ENCODE results near the gene SOD2.
"Not testable (repeated sequence)": the region's sequence is repeated elsewhere in the genome, so short reads cannot be mapped to it uniquely, and the experiment has no call there.

SOD2 gene

DNA sequence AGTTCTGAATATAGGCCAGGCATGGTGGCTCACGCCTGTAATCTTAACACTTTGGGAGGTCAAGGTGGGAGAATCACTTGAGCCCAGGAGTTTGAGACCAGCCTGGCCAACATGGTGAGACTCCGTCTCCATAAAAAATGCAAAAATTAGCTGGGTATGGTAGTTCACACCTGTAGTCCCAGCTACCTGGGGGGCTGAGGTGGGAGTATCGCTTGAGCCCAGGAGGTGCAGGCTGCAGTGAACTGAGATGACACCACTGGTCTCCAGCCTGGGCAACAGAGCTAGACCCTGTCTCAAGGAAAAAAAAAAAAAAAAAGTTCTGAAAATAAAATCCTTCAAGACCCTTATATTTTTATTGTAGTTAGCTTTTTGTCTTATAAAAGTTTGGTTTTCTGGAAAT, 22.6 kb upstream of the SOD2 start:
- FAIRE-seq: no peak

DNA sequence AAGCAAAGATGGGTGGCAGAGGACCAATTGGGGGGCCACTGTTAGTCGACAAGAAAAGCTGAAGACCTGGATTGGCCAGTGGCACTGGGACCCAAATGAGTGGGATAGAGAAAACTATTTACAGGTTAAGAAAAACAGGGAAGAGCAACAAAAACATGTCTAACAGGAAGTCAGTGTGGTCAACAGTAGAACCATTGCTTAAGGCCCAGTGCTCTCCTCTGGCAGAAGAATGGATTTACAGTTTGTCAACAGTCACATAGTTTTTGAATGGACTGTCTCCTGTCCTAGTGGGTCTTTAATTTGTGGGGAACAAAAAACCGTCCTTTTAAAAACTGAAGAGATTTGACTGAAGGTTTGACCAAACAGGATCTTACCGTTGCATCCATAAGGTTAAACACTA, 22.1 kb upstream of the SOD2 start:
- no peak for FAIRE-seq

DNA sequence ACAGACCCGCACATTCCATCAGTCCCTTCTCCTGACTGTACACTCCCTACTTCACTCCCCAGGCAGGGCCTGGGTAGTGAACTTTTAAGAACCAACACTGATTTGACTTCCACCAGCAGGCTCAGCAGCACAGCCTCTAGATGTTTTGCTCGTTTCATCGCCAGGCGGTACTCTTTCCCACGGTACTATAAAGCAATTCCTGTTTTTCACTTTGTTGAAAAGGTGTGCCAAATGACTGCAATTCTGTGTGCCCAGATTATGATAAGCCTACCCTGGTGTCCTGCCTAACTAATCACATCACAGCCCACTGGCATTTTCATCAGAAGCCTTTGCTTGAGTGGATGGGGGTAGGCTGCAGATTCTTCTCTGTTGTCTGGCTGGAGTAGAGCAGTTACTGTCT, 21.4 kb upstream of the SOD2 start:
- FAIRE-seq: no peak

DNA sequence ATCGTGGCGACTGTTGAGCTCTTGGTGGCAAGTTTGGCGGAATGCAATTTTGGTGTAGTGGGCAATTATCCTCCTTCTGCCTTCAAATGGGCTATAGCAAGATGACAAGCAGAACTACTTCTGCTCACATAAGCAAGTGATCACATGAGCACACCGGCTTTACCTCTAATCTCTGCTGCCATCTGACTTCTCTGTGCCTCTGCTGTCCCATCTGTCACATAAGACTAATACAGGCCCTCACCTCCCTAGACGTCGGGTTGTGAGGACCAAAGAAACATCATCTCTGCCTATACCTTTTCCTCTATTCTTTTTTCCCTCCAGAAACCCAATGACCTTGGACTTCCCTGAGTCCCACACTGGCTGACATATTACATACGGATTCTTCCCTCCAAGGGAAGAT, 20.9 kb upstream of the SOD2 start:
- FAIRE-seq: no peak

DNA sequence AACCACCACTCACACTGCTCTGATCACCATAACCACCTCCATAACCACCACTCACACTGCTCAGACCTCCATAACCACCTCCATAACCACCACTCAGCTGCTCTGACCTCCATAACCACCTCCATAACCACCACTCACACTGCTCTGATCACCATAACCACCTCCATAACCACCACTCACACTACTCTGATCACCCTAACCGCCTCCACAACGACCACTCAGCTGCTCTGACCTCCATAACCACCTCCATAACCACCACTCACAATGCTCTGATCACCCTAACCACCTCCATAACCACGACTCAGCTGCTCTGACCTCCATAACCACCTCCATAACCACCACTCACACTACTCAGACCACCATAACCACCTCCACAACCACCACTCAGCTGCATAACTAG, 19.3 kb upstream of the SOD2 start:
- not testable (repeated sequence) for FAIRE-seq

DNA sequence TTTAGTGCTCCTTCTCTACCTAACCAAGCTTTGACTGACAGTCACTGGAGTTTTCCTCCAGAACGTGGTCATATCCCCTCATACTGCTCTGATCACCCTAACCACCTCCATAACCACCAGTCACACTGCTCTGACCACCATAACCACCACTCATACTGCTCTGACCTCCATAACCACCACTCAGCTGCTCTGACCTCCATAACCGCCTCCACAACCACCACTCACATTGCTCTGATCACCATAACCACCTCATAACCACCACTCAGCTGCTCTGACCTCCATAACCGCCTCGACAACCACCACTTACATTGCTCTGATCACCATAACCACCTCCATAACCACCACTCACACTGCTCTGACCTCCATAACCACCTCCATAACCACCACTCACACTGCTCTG, 17.6 kb upstream of the SOD2 start:
- FAIRE-seq: not testable (repeated sequence)

DNA sequence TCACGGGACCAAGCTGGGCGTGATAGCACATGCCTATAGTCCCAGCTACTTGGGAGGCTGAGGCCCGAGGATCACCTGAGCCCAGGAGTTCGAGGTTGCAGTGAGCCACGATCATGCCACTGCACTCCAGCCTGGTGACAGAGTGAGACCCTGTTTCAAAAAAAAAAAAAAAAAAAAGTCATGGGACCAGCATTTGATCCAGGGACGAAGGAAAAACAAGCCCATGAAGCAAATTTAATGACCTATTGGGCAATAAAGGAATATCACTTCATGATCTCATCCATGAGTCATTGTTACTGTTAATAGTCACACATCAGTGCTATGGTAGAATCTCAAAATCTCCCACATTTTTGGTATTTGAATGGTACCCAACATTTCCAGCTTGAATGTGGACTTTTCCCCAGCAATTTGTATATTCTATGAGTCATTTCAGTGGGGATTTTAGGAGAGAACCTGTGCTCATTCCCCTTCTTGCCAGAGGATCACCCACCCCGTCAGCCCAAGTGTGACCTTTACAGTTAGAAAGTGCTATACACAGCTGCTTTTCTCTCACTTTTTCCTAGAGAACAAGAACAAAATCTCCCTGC, 8.5 kb upstream of the SOD2 start:
- FAIRE-seq: no peak

DNA sequence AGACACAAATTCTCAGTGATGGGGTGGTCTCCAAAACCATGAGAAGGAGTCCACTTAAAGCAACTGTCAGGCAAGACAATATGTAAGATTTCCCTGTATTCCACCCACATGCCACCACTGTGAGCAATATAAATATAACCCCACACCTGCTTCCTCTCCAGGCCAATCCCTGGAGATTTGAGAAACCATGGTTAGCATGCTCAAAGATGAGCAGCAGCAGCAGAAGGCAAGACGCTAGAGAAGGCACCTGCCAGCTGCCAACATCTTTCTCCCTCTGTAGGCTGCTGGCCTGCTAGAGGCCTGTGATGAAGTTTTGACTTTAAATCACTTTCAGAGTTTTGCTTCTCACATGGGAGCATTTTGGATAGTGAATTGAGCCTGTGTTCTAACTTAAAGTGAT, 7.9 kb upstream of the SOD2 start:
- no peak for FAIRE-seq

DNA sequence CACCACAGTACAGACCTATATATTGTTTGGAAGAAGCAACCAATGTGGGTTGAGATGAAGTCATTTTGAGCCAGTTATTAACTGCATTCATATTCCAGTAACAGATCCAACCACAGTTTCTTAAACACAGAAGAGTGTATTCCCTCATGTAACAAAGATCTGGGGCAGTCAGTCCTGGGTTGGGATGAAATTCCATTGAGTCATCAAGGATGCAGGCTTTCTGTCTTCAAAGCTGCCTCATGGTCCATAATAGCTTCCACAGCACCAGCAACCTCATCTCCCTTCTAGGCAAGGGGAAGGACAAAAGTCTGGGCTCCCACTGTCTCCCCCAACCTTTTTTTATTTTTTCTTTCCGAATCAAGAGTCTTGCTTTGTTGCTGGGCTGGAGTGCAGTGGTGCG, 2.9 kb upstream of the SOD2 start:
- no peak for FAIRE-seq

DNA sequence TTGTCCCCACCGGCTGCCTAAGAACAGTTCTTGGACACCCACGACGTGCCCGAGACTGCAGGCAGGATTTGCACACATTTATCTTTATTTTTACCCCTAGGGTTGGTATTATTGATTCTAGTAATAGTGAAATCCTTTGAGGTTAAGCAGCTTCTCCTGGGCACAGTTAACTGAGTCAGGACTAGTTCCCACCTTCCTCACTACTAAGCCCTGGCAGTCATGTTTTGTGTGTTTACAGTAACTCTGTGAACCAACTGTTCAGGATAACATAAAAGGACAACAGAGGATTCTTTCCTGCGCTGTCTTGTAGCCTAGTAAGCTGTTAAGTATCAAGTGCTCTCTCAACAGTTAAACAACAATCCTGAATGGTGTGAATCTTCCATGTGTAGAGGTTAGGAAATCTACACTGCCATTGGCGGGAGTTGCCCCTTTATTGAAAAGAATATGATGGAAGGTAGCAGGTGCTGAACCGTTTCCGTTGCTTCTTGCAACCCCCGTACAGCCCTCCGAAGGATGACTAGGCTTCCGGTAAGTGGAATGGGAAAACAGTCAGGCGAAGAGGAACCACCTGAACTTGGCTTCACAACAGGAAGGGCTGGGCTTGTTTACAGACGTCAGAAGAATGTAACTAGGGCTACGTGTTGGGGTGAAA, 979 bp upstream of the SOD2 start:
- FAIRE-seq: no peak

DNA sequence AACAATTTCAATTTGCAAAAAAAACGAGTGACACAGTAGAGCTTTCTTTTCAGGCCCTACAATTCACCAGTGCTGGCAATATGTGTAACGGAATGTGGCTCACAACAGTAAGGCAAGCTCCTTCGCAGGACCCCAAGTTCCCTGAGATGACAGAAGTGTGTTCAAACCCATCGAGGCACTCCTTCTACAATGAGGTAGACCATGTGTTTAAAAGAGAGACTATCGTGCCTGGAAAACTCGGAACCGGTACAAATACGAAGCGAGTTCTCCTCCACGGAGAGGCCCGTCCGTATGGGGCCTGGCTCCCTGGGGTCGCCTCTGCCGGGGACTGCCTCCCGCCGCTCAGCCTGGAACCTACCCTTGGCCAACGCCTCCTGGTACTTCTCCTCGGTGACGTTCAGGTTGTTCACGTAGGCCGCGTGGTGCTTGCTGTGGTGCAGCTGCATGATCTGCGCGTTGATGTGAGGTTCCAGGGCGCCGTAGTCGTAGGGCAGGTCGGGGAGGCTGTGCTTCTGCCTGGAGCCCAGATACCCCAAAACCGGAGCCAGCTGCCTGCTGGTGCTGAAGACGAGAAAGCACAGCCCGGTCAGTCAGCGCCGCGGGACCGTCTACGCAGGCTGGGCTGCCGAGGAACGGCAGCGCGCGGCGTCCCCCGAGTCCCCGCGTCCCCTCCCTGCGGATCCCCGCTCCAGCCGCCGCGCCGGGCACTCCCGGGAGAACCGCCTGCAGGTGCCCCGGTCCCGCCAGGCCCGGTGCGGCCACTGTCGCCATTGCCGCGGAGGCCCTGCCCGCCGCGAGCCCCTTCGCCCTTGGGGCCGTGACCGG, 526 bp downstream of the SOD2 start:
- no peak for FAIRE-seq

DNA sequence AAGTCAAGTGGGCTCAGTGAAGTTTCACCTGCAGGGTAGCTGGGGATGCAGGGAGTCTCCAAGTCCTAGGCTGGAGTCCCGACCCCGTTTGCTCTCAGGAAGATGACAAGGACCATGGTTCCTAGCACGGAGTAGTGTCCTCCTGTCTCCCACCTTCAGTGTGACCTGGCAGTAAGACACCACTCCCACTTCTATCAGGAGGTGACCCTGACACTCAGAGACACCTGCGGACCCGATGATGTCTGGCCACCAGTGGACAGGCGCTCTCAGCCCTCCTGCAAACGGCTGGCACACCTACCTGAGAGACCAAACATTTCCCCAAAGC, 1.1 kb downstream of the SOD2 start:
- FAIRE-seq: no peak

DNA sequence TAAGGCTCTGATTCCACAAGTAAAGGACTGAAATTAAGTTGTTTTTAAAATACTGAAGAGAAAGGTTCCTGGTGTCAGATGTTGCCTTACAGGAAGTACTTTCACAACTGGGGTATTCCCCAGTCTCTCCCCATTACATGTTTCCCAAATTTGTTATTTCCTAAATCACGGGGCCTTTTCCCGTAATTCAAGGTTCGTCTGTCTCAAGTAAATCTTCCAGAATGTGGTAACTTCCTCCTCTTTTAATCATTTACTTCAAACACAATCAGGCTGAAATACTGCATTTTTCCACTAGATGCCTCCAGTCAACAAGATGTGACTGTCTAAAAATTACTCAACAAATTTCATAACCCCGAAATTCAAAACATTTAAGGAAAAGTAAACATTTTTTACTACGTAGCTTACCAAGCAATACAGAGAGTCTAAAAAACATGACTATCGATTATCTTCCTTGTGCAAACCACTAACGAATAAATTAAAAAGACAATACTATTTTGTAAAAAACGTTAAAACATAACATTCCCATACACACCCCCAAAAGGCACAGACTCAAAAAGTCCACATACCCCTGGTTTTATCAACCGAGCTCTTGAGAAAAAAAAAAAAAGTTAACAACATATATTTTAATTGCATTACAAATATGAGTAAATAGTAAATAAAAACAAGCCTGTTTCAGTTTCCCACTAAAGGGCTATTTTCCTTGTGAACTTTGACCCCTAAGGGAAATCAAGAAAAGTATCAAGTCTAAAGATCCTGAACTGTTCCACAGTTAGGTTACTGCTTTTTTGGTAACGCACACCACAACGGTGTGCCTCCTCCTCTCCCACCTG, 1.7 kb downstream of the SOD2 start:
- peak; percentile 81 for FAIRE-seq

DNA sequence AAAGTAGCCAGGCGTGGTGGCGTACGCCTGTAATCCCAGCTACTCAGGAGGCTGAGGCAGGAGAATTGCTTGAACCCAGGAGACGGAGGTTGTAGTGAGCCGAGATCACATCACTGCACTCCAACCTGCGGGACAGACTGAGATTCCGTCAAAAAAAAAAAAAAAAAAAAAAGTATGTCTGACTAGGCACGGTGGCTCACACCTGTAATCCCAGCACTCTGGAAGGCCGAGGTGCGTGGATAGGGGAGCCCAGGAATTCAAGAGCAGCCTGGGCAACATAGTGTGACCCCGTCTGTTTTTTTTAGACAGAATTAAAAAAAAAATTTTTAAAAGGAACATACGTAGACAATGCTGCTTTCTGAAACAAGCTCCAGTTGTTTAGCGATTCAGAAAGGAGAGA, 2.9 kb downstream of the SOD2 start:
- FAIRE-seq: not testable (repeated sequence)

DNA sequence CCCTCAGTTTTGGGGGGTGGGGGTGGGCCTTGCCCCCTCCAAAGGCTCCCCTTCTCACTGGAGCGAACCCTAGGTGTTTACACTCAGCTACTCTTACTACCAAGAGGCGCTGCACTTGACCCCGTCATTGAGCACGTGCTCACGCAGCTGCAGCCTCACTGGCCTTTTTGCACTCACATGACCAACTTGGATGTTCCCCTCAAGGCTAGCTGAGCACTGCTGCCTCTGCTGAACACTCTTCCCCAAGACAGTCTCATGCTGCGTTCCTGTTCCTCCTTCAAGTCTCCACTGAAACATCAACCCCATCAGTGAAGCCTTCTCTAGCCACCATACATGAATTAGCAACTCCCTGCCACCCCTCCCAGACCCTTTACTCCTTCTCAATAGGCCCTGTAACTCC, 4.0 kb downstream of the SOD2 start:
- FAIRE-seq: no peak

DNA sequence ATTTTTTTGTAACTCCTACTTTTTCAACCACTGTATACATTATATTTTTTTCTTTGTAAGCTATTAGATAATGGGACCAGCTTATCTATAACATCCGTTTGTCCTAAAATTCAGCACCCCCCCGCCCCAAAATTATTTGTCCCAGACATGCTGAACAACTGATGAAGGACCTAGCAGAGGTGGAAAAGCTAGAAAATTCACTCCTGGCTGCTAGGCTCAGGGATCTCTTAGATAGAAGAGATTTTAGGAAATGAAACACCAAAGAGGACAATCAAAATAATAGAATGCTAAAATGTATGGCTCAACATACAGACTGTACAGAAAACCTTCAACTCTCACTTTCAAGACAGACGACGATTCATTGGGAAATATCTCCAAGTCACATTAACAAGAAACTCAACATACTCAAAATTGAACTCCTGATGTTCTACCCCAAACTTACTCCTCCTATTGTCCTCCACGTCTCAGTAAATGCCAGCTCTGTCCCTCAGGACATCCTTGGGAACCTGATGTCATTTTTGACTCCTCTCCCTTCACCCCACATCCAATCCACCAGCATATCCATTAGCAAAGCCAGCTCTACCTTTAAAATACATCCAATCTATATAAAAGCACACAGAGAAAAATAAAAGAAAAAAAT, 4.7 kb downstream of the SOD2 start:
- no peak for FAIRE-seq

DNA sequence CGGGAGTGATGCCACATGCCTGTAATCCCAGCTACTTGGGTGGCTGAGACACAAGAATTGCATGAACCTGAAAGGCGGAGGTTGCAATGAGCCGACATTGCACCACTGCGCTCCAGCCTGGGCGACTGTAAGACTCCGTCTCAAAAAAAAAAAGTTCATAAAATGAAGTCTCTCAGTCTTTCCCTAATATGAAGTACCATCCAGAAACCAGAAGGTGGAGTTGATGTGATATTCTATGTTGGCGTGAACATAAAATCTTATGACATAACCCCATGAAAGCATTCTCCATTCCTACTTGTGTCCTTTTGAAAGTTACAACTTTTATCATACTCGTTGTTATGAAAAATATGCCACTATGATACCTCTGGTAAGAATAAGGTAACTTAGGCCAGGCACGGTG, 5.7 kb downstream of the SOD2 start:
- no peak for FAIRE-seq

DNA sequence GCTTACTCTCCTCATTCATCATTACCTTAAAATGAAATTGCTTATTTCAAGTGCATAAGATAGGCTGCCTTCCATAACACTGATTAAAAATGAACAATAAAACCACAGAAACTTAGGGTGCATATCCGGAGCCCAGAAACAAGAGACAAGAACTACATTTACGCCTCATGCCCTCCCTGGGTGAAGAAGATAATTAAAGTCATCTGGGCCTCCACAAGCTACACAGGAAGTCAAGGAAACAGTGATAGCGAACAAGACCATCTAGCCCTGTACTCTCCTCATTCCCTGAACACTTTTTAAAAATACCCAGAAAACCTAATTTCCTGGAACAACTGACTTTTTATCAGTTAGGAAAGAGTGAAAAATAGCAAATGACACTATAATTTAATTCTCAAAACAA, 6.3 kb downstream of the SOD2 start:
- no peak for FAIRE-seq

DNA sequence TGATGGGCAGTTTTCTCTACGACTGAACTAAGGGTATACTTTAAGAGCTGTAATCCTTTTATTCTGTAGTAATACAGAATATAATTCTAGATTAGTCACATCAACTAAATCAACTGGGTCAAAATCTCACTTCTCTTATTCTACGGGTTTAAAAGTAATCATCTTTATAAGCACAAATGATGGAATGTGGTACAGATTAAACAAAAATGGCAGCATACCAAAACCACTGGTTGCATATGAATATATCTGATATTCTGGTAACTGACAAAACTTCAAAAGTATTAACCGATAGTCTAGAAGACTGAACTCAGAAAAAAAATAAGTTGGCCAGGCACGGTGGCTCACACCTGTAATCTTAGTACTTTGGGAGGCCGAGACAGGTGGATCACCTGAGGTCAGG, 7.0 kb downstream of the SOD2 start:
- FAIRE-seq: no peak

DNA sequence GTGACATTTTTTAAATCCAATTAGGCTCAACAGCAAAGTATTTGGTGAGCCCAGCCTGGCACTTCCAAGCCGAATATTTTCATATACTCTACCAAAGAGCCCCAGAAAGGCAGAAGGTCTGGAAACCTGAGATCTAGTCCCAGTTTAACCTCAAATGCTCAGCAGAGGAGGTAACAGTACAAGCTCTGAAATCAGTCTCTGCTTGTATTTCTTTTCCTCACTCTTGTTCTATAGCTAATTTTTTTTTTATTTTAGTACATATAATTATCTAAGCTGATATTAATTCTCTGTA, 9.1 kb downstream of the SOD2 start:
- no peak for FAIRE-seq

DNA sequence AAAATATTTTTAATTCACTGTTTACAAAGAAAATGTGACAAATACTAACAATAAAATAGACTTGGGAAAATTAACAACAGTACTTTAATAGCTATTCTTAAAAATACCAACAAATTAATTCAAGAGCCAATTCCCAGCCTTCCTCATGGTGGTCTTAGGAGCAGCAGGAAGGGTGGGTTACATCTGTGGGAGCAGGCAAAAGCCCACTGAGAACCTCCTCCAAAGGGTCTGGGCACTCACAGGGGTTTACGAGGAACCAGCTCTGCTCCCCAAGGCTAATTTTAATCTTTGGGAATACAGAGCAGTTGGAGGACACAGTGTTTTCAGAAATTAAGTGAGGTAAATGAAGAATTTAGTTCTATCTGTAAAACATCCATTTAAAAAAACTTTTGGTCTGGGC, 10.2 kb downstream of the SOD2 start:
- FAIRE-seq: no peak

DNA sequence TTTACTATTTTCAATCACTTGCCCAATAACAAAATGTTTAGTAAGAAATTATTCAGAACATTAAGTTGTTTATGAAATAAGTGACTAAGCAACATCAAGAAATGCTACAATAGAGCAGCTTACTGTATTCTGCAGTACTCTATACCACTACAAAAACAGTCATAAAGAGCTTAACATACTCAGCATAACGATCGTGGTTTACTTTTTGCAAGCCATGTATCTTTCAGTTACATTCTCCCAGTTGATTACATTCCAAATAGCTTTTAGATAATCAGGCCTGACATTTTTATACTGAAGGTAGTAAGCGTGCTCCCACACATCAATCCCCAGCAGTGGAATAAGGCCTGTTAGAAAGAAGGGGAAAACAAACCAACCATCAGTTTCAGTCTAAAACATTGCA, 10.7 kb downstream of the SOD2 start:
- FAIRE-seq: no peak

DNA sequence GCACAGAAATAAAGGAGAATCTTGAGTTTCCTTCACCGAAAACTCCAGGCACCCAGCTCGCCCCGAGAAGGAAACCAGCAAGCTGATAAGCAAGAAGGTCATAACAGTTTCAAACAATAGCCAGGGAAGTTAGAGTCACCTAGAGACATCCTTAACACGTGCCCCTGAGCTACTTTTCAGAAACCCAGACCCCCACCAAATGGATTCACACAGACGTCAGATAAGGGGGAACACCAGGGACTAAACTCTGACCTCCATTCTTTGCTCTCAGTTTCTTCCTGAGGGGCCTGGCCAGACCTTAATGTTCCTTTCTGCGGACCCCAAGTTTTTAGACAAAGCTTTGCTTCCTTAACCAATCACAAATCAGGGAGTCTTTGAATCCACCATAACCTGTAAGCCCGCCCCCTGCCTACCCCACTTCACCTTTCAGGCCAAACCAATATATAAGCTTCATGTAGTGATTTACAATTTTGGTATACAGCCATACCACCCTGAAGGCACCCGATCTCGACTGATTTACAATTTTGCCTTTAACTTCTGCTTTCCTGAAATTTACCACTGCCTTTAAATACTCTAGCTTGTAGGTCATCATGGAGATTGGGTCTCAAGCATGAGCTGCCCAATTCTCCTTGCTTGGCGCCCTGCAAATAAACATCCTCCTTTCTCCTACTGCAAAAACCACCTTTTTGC, 11.7 kb downstream of the SOD2 start:
- no peak for FAIRE-seq
